K562 (cell line): ENCODE measurements around the gene FCAMR. TPM values are rescaled to one million over a fixed set of nuclear protein-coding genes. Genes with fewer than 3 reads are reported as not detected.

Source experiments
- ATAC-seq: fragments of 200-7000 bp; cut with Tn5 transposase; 3 replicates; pipeline ENCODE4 v1.9.1; 2020; ENCODE audit warnings: moderate library complexity
- BruUV-seq: library from RNA; stranded (reverse); fragments of 400-500 nt; replicated peaks from 2 replicates; lab custom pipeline; 2021; lab: Mats Ljungman, UMichigan
- CTCF ChIA-PET: fragments of 300-600 bp; formaldehyde crosslinking; extraction: SDS; loops from one replicate; lab custom pipeline; 2021; ENCODE audit warnings: low intra/inter-chr PET ratio; lab: Yijun Ruan, JAX
- POLR2A ChIA-PET: fragments of 300-600, 350-650 bp; sonication (Branson Sonifier 250); formaldehyde crosslinking; extraction: SDS; loops from one replicate; lab custom pipeline; 2021; ENCODE audit warnings: antibody characterized with exemption, inconsistent platforms; lab: Yijun Ruan, JAX
- DNase-seq, 4 experiments: peaks; one replicate each; pipeline versions ENCODE4 v3.0.0 to v3.0.0-alpha.2; 2011 to 2018; ENCODE audit warnings: low spot score in 3 of 4, mixed read lengths in 3 of 4; ENCODE audit errors: extremely low read depth in 1 of 4
- FAIRE-seq: peaks from 2 replicates; lab custom pipeline; 2011; peaks lifted over from hg19 to GRCh38; lab: Jason Lieb, UNC
- H2AFZ ChIP-seq: 2 replicates; pipeline ENCODE4 v1.6.0; 2011; ENCODE audit warnings: low read depth, low read length, control low read depth, inconsistent platforms
- H3K27ac ChIP-seq: fragments of 200-600 bp; 3 replicates; pipeline ENCODE4 v1.8.0; 2011; ENCODE audit warnings: low read depth, mild to moderate bottlenecking, control low read depth, inconsistent platforms, low read length, moderate library complexity, mixed read lengths; ENCODE audit errors: extremely low read depth
- H3K27me3 ChIP-seq, 2 experiments: fragments of 300-600 bp in 1 of 2; 2 replicates in 1 of 2; 3 replicates in 1 of 2; pipeline versions ENCODE4 v1.6.0 to v1.8.0; 2011; ENCODE audit warnings: inconsistent platforms in 2 of 2, low read length in 2 of 2, mild to moderate bottlenecking in 1 of 2, mixed read lengths in 1 of 2, moderate library complexity in 1 of 2; ENCODE audit not compliant: control insufficient read depth in 2 of 2, insufficient read depth in 2 of 2
- H3K36me3 ChIP-seq: fragments of 300-600 bp; 3 replicates; pipeline ENCODE4 v1.8.0; 2011; ENCODE audit warnings: mild to moderate bottlenecking, low read length, inconsistent platforms; ENCODE audit not compliant: control insufficient read depth, insufficient read depth
- H3K4me1 ChIP-seq, 2 experiments: fragments of 200-600 bp in 1 of 2; replicated peaks in 1 of 2; 2 replicates in 1 of 2; 3 replicates in 1 of 2; pipeline versions ENCODE4 v1.5.1 to v1.8.0; 2011; ENCODE audit warnings: inconsistent platforms in 2 of 2, low read length in 2 of 2, mild to moderate bottlenecking in 1 of 2, mixed read lengths in 1 of 2, moderate library complexity in 1 of 2; ENCODE audit not compliant: control insufficient read depth in 2 of 2, insufficient read depth in 2 of 2
- H3K4me2 ChIP-seq: 2 replicates; pipeline ENCODE4 v1.6.1; 2011; ENCODE audit warnings: low read length, control low read depth, inconsistent platforms, mixed read lengths; ENCODE audit not compliant: insufficient read depth
- H3K4me3 ChIP-seq: fragments of 200-600 bp; sonication (generic), shearing (Covaris generic); 2 replicates; pipeline ENCODE4 v1.5.1; 2016; ENCODE audit warnings: control low read depth, inconsistent platforms
- H3K79me2 ChIP-seq: fragments of 200-600 bp; 3 replicates; pipeline ENCODE4 v1.8.0; 2011; ENCODE audit warnings: low read length, inconsistent platforms; ENCODE audit not compliant: control insufficient read depth, insufficient read depth
- H3K9ac ChIP-seq, 2 experiments: 2 replicates each; pipeline versions ENCODE4 v1.6.0 to v1.6.1; 2011; ENCODE audit warnings: low read depth in 2 of 2, low read length in 2 of 2, control low read depth in 1 of 2, inconsistent platforms in 1 of 2, mild to moderate bottlenecking in 1 of 2, mixed read lengths in 1 of 2; ENCODE audit not compliant: insufficient read depth in 1 of 2
- H3K9me1 ChIP-seq: one replicate; pipeline ENCODE4 v1.6.0; 2011; ENCODE audit warnings: inconsistent platforms, mild to moderate bottlenecking, low read length, moderate library complexity; ENCODE audit not compliant: control insufficient read depth, insufficient read depth
- H3K9me3 ChIP-seq: replicated peaks from 2 replicates; pipeline ENCODE4 v1.5.1; 2011; ENCODE audit warnings: low read depth, low read length, inconsistent platforms; ENCODE audit not compliant: control insufficient read depth, insufficient read depth
- H4K20me1 ChIP-seq: replicated peaks from 2 replicates; pipeline ENCODE4 v1.6.1; 2011; ENCODE audit warnings: low read length, inconsistent platforms, mixed read lengths; ENCODE audit not compliant: control insufficient read depth, insufficient read depth
- BCL6 ChIP-seq: fragments of 250-450 bp; sonication (Bioruptor Pico); IDR thresholded peaks from 2 replicates; pipeline ENCODE4 v1.4.0; 2020
- CCAR2 ChIP-seq: fragments of 200-400 bp; formaldehyde crosslinking; IDR thresholded peaks from 2 replicates; pipeline ENCODE4 v1.6.1; 2017; ENCODE audit warnings: mild to moderate bottlenecking, low read depth, low read length
- COPS2 ChIP-seq: fragments of 450-650 bp; conservative IDR thresholded peaks from 2 replicates; pipeline ENCODE4 v1.6.1; 2016; ENCODE audit warnings: mild to moderate bottlenecking, moderate library complexity
- CREBBP ChIP-seq: IDR thresholded peaks from one replicate; pipeline ENCODE4 v1.6.1; 2012; ENCODE audit warnings: low read depth, mild to moderate bottlenecking, control low read depth, inconsistent platforms, low read length
- ETV6 ChIP-seq, 3 experiments: fragments of 150-350 bp in 1 of 3; sonication (generic) in 1 of 3; formaldehyde crosslinking in 1 of 3; IDR thresholded peaks; 2 replicates each; pipeline versions ENCODE4 v1.6.1 to v1.8.0; 2014 to 2022; ENCODE audit warnings: borderline replicate concordance in 2 of 3, low read depth in 2 of 3, antibody characterized with exemption in 1 of 3, low read length in 1 of 3, mild to moderate bottlenecking in 1 of 3, missing genetic modification reagents in 1 of 3
- FOSL1 ChIP-seq: fragments of 200-800 bp; sonication (Bioruptor generic); conservative IDR thresholded peaks from 2 replicates; pipeline ENCODE4 v1.6.1; 2016; ENCODE audit warnings: missing genetic modification characterization, missing compliant biosample characterization
- IRF2 ChIP-seq: sonication (generic); formaldehyde crosslinking; IDR thresholded peaks from 2 replicates; pipeline ENCODE4 v1.8.1; 2022; ENCODE audit warnings: mild to moderate bottlenecking, missing genetic modification reagents
- MAZ ChIP-seq, 2 experiments: fragments of 450-650 bp in 1 of 2; sonication (generic) in 1 of 2; formaldehyde crosslinking; IDR thresholded peaks in 1 of 2; conservative IDR thresholded peaks in 1 of 2; 2 replicates each; pipeline versions ENCODE4 v1.4.0 to v1.5.0; 2020; ENCODE audit warnings: mild to moderate bottlenecking in 1 of 2, missing genetic modification reagents in 1 of 2
- MCM7 ChIP-seq, 2 experiments: fragments of 450-650 bp; IDR thresholded peaks; 2 replicates each; pipeline ENCODE4 v1.6.1; 2016 to 2018
- MIER1 ChIP-seq: fragments of 450-650 bp; IDR thresholded peaks from 2 replicates; pipeline ENCODE4 v1.6.1; 2016; ENCODE audit warnings: antibody characterized with exemption, mild to moderate bottlenecking, low read depth
- PCBP1 ChIP-seq: fragments of 200-400 bp; formaldehyde crosslinking; IDR thresholded peaks from 2 replicates; pipeline ENCODE4 v1.6.1; 2018; ENCODE audit warnings: mild to moderate bottlenecking, low read depth, low read length; ENCODE audit not compliant: poor library complexity, severe bottlenecking
- POLR2A ChIP-seq: fragments of 450-650 bp; conservative IDR thresholded peaks from 2 replicates; pipeline ENCODE4 v1.6.1; 2016
- PRMT5 ChIP-seq: sonication (generic); formaldehyde crosslinking; IDR thresholded peaks from 2 replicates; pipeline ENCODE4 v1.5.0; 2020; ENCODE audit warnings: missing genetic modification reagents
- TAL1 ChIP-seq: fragments of 450-650 bp; IDR thresholded peaks from 2 replicates; pipeline ENCODE4 v1.6.1; 2016; ENCODE audit warnings: mild to moderate bottlenecking
- ZBTB40 ChIP-seq, 2 experiments: fragments of 450-650 bp in 1 of 2; sonication (generic) in 1 of 2; formaldehyde crosslinking in 1 of 2; IDR thresholded peaks; 2 replicates each; pipeline versions ENCODE4 v1.7.1 to v1.9.0; 2016 to 2022; ENCODE audit warnings: inconsistent platforms in 1 of 2, mild to moderate bottlenecking in 1 of 2, missing genetic modification reagents in 1 of 2
- WGBS: fragments of 100-300 bp; shearing (Covaris generic); methylation state at CpG from one replicate; pipeline ENCODE4 v1.1.6; 2016; ENCODE audit warnings: low coverage, mixed read lengths; ENCODE audit not compliant: insufficient coverage; ENCODE audit errors: missing lambda C conversion rate; 5-methylcytosine and 5-hydroxymethylcytosine counted together
- in situ Hi-C: fragments of 300-500 bp; cut with MboI; formaldehyde crosslinking; loops from 4 replicates; pipeline ENCODE4 v1.15.0; 2018; ENCODE audit warnings: inconsistent platforms, mixed read lengths
- intact Hi-C: fragments of 100-400 bp; cut with micrococcal nuclease; formaldehyde crosslinking; loops from 2 replicates; pipeline ENCODE4 v1.14.2; 2022
- polyA plus RNA-seq, 8 experiments: library from polyadenylated mRNA; depleted of rRNA in 4 of 8; stranded (reverse) in 5 of 8; unstranded in 3 of 8; fragments of >200 nt; fragmentation: Nextera tagmentation in 2 of 8; fragmentation: Illumina TruSeq in 1 of 8; extraction: Ambion mirVana in 2 of 8; extraction: Trizol in 1 of 8; gene quantifications; 2 replicates each; pipeline versions ENCODE4 v1.2.1 to v1.2.3, GENCODE V29; 2011 to 2014; ENCODE audit warnings: inconsistent platforms in 1 of 8, missing spikeins in 1 of 8
- total RNA-seq, 7 experiments: library from RNA; depleted of rRNA in 6 of 7; stranded (reverse); fragments of >200 nt in 6 of 7; fragmentation: Illumina TruSeq in 2 of 7; extraction: Trizol in 2 of 7; gene quantifications; 2 replicates each; pipeline versions ENCODE4 v1.2.1 to v1.2.3, GENCODE V29; 2011 to 2021; ENCODE audit warnings: low replicate concordance in 1 of 7

Gene FCAMR
- total and polyA plus RNA-seq, 9 of the 15 experiments (the other 6 are each of a cell fraction or from before 2014, with no cell fraction given) = not detected

- CTCF ChIA-PET = interaction anchor here (0.7 kb wide), 1 partner anchor 157 kb away, joined by 3 read pairs; no protein-coding TSS in a partner anchor
- no peak for FAIRE-seq
- in situ Hi-C loops = loop anchor here (10.0 kb wide), 1 partner anchor 136 kb away; no protein-coding TSS in a partner anchor
- TF ChIP-seq COPS2 (no peak), FOSL1 (no peak), ETV6 (IDR thresholded peaks at IDR 0.05; ENCODE audit: borderline replicate concordance in 1 of 2, low read depth in 2 of 2, low read length in 1 of 2) (no peak), ETV6 (CRISPR knock-in tag; IDR thresholded peaks at IDR 0.05; ENCODE audit: borderline replicate concordance) (no peak), CREBBP (no peak), MCM7 (IDR thresholded peaks at IDR 0.05) (no peak), CCAR2 (no peak), MAZ (CRISPR knock-in tag; conservative IDR thresholded peaks at IDR 0.05 in 1 of 2, IDR thresholded peaks at IDR 0.05 in 1 of 2) (no peak), POLR2A (no peak), ZBTB40 (IDR thresholded peaks at IDR 0.05) (no peak), ZBTB40 (CRISPR knock-in tag; IDR thresholded peaks at IDR 0.05) (no peak), TAL1 (no peak), PRMT5 (CRISPR knock-in tag) (no peak), IRF2 (CRISPR knock-in tag) (no peak), MIER1 (no peak), BCL6 (CRISPR knock-in tag) (no peak), PCBP1 (no peak)
Measured at GRCh38 chr1:206939131-206939530, 31.1 kb downstream of the FCAMR start.

More at GRCh38 chr1:206939131-206939530, 31.1 kb downstream of the FCAMR start:
- Histone ChIP-seq H2AFZ (no peak overlapping the region), H3K9ac (peak overlapping the region in 1 of 2 experiments; percentile 14; a peak in 2 of 4 replicates), H3K79me2 (no peaks in the 10 kb centered on the region), H3K9me3 (no peaks in the 10 kb centered on the region), H3K4me3 (no peak overlapping the region), H3K36me3 (no peaks in the 10 kb centered on the region), H3K4me2 (no peak overlapping the region), H3K9me1 (no peaks in the 10 kb centered on the region), H4K20me1 (no peaks in the 10 kb centered on the region), H3K4me1 (peaks cover 25 to 30% of the 10 kb centered on the region in 2 experiments), H3K27me3 (peaks cover 3 to 4% of the 10 kb centered on the region in 2 experiments; a peak in 2 of 5 replicates), H3K27ac (no peak overlapping the region)
- no peak for DNase-seq
- POLR2A ChIA-PET = interaction anchor here (0.6 to 1.5 kb wide), 4 partner anchors 9 to 371 kb away, joined by 3 read pairs; no protein-coding TSS in a partner anchor
- no peak for ATAC-seq
- BruUV-seq = no TSS peak
- 66% methylated on average over 13 of the region's 13 CpGs for WGBS
- intact Hi-C loops = loop anchor here (5.0 kb wide), 1 partner anchor 558 kb away; the partner anchor contains the start of gene CR1
